ENCODE data around the gene ZNF354B.

- TF ChIP-seq RAD21 (IDR thresholded peaks at IDR 0.05; ENCODE audit: low read depth) (no peak), CTCF (IDR thresholded peaks at IDR 0.05 in 2 of 3, conservative IDR thresholded peaks at IDR 0.05 in 1 of 3; ENCODE audit: borderline replicate concordance in 1 of 3, insufficient read depth in 1 of 3, low read depth in 2 of 3, low read length in 2 of 3) (no peak), ZBTB33 (IDR thresholded peaks at IDR 0.05; ENCODE audit: extremely low read depth, insufficient replicate concordance, low read length) (no peak), POLR2A (IDR thresholded peaks at IDR 0.05; ENCODE audit: borderline replicate concordance, extremely low read depth, insufficient read depth, insufficient read length) (no peak), POLR2AphosphoS5 (IDR thresholded peaks at IDR 0.05; ENCODE audit: low read depth, low read length) (no peak), CBX3 (IDR thresholded peaks at IDR 0.05; ENCODE audit: low read depth) (no peak), REST (IDR thresholded peaks at IDR 0.05; ENCODE audit: low read depth) (no peak), EZH2phosphoT487 (IDR thresholded peaks at IDR 0.05; ENCODE audit: borderline replicate concordance) (no peak), CEBPB (IDR thresholded peaks at IDR 0.05; ENCODE audit: low read depth) (no peak), SP1 (IDR thresholded peaks at IDR 0.05; ENCODE audit: low read depth) (no peak), EZH2 (IDR thresholded peaks at IDR 0.05) (no peak), ZNF274 (IDR thresholded peaks at IDR 0.05; ENCODE audit: low read depth, low read length) (no peak)
Observed at GRCh38 chr5:178849316-178849715, 10.4 kb upstream of the ZNF354B start.
